ENCODE data around the gene PRXL2C.

The PRXL2C gene

DNA sequence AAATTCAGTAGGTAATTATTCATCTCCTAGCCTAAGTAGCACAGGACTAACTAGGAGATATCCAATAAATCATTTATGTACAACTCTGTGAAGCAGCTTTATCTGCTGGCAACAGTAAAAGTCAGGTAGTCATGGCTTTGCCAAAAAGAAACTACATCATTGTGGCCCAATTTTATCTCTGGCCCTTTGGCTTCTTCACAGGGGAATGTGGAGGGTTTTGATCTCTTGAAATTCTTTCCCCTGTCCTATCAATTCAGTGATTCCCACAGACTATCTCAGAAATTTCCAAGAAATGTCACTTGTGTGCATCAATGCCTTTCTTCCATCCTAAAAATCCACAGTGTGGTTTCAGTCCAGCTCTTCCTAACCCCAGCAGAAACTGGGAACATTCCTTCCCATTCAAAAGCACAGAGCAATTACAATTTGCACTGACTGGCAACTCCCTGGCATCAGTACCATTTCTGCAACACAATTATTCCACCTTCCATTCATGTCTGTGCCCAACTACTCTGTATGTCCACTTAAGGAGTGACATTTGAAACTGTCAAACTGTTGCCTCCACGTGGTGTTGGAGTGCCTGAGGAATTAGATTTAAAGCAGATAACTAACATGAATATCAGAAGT, 42.0 kb downstream of the PRXL2C start:
- no peak overlapping the region for H3K4me2 ChIP-seq (ENCODE audit: low read length)
- no peak overlapping the region for H3K4me3 ChIP-seq (ENCODE audit: low read length)
- H4K20me1 ChIP-seq (ENCODE audit: control insufficient read depth, insufficient read depth, low read depth, low read length): no peaks in the 10 kb centered on the region
- no peak overlapping the region for H3K27ac ChIP-seq (ENCODE audit: low read depth, low read length)
- no peaks in the 10 kb centered on the region for H3F3A ChIP-seq (ENCODE audit: control insufficient read depth, insufficient read depth)
- H3K4me1 ChIP-seq (ENCODE audit: control insufficient read depth, low read length): no peaks in the 10 kb centered on the region
- TF ChIP-seq, protein P1, sequence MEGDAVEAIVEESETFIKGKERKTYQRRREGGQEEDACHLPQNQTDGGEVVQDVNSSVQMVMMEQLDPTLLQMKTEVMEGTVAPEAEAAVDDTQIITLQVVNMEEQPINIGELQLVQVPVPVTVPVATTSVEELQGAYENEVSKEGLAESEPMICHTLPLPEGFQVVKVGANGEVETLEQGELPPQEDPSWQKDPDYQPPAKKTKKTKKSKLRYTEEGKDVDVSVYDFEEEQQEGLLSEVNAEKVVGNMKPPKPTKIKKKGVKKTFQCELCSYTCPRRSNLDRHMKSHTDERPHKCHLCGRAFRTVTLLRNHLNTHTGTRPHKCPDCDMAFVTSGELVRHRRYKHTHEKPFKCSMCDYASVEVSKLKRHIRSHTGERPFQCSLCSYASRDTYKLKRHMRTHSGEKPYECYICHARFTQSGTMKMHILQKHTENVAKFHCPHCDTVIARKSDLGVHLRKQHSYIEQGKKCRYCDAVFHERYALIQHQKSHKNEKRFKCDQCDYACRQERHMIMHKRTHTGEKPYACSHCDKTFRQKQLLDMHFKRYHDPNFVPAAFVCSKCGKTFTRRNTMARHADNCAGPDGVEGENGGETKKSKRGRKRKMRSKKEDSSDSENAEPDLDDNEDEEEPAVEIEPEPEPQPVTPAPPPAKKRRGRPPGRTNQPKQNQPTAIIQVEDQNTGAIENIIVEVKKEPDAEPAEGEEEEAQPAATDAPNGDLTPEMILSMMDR (IDR thresholded peaks at IDR 0.05; ENCODE audit: low read depth, low read length, poor library complexity, severe bottlenecking): no peak
- TF ChIP-seq EZH2phosphoT487 (IDR thresholded peaks at IDR 0.05; ENCODE audit: borderline replicate concordance, low read length): no peak
- no peaks in the 10 kb centered on the region for H3K79me2 ChIP-seq (ENCODE audit: control insufficient read depth, low read length)
- H3K9me3 ChIP-seq (ENCODE audit: control insufficient read depth, insufficient read depth, low read length): no peaks in the 10 kb centered on the region
- no peaks in the 10 kb centered on the region for H3K36me3 ChIP-seq (ENCODE audit: control insufficient read depth, low read length)
- H3K9me2 ChIP-seq (replicated peaks; ENCODE audit: control insufficient read depth, low read length): no peaks in the 10 kb centered on the region
- H3K27me3 ChIP-seq (ENCODE audit: control insufficient read depth, low read length): peaks cover 10% of the 10 kb centered on the region; the same call in 1 of the 2 replicates

DNA sequence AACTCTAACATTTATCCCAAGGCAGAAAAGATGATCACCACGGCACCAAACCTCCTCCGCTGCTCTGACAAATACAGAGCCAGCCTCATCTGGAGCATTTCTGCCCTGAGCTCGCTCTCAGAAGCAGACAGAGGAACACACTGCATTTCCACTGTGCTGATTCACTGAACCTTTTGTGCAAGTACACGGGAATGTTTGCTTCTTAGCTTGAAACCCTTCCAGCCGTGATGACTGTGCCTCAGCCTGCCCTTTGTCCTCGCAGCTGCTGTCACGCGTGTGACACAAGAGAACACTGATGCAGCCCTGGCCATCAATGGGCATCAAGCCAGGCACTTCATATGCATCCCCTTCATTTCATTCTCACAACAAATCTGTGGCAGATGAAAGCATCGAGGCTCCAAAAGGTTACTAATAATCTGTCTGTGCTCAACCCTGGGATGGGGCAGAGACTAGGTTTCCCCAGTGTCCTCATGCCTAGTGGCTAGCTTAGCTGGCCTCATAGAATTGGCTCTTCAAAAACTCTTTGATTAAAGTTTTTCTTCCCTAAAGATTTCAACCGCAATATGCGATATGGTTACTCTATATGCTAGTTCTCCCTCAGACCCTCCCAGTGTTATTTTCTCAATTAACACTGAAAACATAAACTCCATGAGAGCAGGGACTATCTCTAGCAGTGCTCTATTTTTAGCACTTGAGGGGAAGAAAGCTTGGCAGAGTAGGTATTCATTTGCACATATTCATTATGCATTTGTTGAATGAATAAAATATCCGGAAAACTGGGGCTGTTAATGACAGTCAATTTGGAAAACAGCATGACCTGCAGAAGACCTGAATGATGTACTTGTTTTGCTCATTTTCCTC, 42.8 kb downstream of the PRXL2C start:
- Histone ChIP-seq H3K79me2 (ENCODE audit: control insufficient read depth, low read length) (no peaks in the 10 kb centered on the region), H3F3A (ENCODE audit: control insufficient read depth, insufficient read depth) (no peaks in the 10 kb centered on the region), H3K27me3 (ENCODE audit: control insufficient read depth, low read length) (peaks cover 13% of the 10 kb centered on the region), H3K4me2 (ENCODE audit: low read length) (no peak overlapping the region), H3K27ac (ENCODE audit: low read depth, low read length) (no peak overlapping the region), H3K9me3 (ENCODE audit: control insufficient read depth, insufficient read depth, low read length) (no peaks in the 10 kb centered on the region), H3K4me1 (ENCODE audit: control insufficient read depth, low read length) (no peaks in the 10 kb centered on the region), H4K20me1 (ENCODE audit: control insufficient read depth, insufficient read depth, low read depth, low read length) (no peaks in the 10 kb centered on the region), H3K4me3 (ENCODE audit: low read length) (no peak overlapping the region), H3K9me2 (replicated peaks; ENCODE audit: control insufficient read depth, low read length) (no peaks in the 10 kb centered on the region), H3K36me3 (ENCODE audit: control insufficient read depth, low read length) (no peaks in the 10 kb centered on the region)
- no peak for TF ChIP-seq EZH2phosphoT487 (IDR thresholded peaks at IDR 0.05; ENCODE audit: borderline replicate concordance, low read length)
- TF ChIP-seq, protein P1 (IDR thresholded peaks at IDR 0.05; ENCODE audit: low read depth, low read length, poor library complexity, severe bottlenecking): no peak

DNA sequence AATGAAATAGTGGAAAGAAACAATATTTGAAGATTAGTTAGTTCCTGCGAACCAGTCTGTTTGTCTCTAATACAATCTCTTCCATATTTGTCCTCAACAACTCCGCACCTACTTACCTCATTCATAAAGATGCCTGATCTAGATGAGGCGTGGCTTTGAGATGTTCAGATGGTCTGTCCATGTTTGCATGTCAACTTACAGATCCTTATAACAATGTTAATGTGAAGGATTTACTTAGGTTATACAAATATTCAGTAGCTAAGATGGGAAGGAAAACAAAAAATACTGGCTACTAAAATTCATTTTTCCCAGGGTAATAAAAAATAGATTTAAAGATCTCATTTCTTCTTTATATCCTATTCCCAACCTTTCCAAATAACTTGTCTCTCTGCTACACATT, 43.8 kb downstream of the PRXL2C start:
- Histone ChIP-seq H3K79me2 (ENCODE audit: control insufficient read depth, low read length) (no peaks in the 10 kb centered on the region), H3K4me2 (ENCODE audit: low read length) (no peak overlapping the region), H3K4me3 (ENCODE audit: low read length) (no peak overlapping the region), H3K36me3 (ENCODE audit: control insufficient read depth, low read length) (no peaks in the 10 kb centered on the region), H3K9me3 (ENCODE audit: control insufficient read depth, insufficient read depth, low read length) (no peaks in the 10 kb centered on the region), H4K20me1 (ENCODE audit: control insufficient read depth, insufficient read depth, low read depth, low read length) (no peaks in the 10 kb centered on the region), H3K27me3 (ENCODE audit: control insufficient read depth, low read length) (peaks cover 13% of the 10 kb centered on the region), H3K9me2 (replicated peaks; ENCODE audit: control insufficient read depth, low read length) (no peaks in the 10 kb centered on the region), H3F3A (ENCODE audit: control insufficient read depth, insufficient read depth) (no peaks in the 10 kb centered on the region), H3K27ac (ENCODE audit: low read depth, low read length) (no peak overlapping the region), H3K4me1 (ENCODE audit: control insufficient read depth, low read length) (no peaks in the 10 kb centered on the region)
- no peak for TF ChIP-seq EZH2phosphoT487 (IDR thresholded peaks at IDR 0.05; ENCODE audit: borderline replicate concordance, low read length)
- TF ChIP-seq, protein P1 (IDR thresholded peaks at IDR 0.05; ENCODE audit: low read depth, low read length, poor library complexity, severe bottlenecking): no peak
